ENCODE measurements around the gene TEX52. TPM values are rescaled to one million over a fixed set of nuclear protein-coding genes. Genes with fewer than 3 reads are reported as not detected.

The TEX52 gene
- total RNA-seq, 4 donors from 2014 or later, result not detected

DNA sequence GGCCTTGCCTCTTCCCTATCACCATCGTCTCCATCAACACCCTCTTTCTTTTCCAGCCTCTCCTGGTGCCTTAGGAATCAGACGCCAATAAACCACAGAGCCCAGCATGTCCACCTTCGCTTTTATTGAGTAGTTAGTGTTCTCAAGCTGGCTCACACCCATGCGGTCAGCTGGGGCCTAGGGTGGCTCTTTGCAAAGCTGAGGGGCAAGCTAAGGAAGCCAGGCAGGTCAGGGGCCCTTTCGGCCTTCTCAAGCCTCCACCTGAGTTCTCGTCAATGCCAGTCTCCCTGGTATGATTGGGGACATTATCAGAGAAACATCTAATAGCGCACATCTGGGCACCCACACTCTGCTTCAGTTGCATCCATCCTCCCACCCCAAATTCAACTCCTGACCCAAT is 737 bp upstream of the TEX52 start:
- DNase-seq, result no peak
- Histone ChIP-seq H3K36me3 (no peaks in the 10 kb centered on the region), H3K4me3 (replicated peaks in 1 of 3) (no peak overlapping the region), H3K4me1 (peaks cover 0 to 11% of the 10 kb centered on the region in 2 donors), H3K27me3 (no peaks in the 10 kb centered on the region), H3K27ac (no peak overlapping the region), H3K9me3 (no peaks in the 10 kb centered on the region)
- TF ChIP-seq POLR2A (IDR thresholded peaks at IDR 0.05) (no peak), CTCF (IDR thresholded peaks at IDR 0.05) (no peak)
- intact Hi-C loops (cut with DNase I), result no loop called here
- WGBS, 2 donors, result 91 to 93% methylated on average over 7 of the region's 7 CpGs

GRCh38 chr12:2856051-2856450 is 788 bp downstream of the TEX52 start:
- H3K4me3 ChIP-seq (replicated peaks in 1 of 3), result no peak overlapping the region
- intact Hi-C loops (cut with DNase I), result no loop called here

DNA sequence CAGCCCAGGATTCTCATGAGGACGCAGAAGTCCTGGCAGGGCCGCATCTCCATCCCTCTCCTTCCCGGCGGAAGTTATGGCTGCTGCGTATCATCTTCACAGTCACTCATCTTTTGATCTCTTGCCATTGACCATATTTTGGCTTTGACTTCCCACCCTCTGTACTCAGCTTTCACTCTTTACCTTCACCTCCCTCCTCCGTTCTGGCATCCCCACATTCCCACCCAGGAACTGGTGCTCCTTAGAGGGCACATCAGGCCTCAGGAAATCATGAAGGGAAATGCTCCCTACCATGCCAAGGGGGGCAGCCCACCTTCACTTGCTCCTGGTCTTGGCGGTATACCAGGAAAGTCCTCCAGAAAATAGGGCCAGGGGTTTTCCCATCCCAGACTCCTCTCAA is 1.3 kb downstream of the TEX52 start:
- no peak overlapping the region for H3K4me3 ChIP-seq (replicated peaks in 1 of 3)
- no peaks in the 10 kb centered on the region for H3K9me3 ChIP-seq
- peaks cover 0 to 11% of the 10 kb centered on the region in 2 donors for H3K4me1 ChIP-seq
- no peaks in the 10 kb centered on the region for H3K27me3 ChIP-seq
- no peak for TF ChIP-seq CTCF (IDR thresholded peaks at IDR 0.05)
- TF ChIP-seq POLR2A (IDR thresholded peaks at IDR 0.05), result no peak
- no peak overlapping the region for H3K27ac ChIP-seq
- DNase-seq, result no peak
- H3K36me3 ChIP-seq, result no peaks in the 10 kb centered on the region
- intact Hi-C loops (cut with DNase I), result no loop called here
- WGBS, 2 donors, result 88 to 94% methylated on average over 7 of the region's 7 CpGs

More at GRCh38 chr12:2856051-2856450, 788 bp downstream of the TEX52 start:
- Histone ChIP-seq H3K27me3 (no peaks in the 10 kb centered on the region), H3K9me3 (no peaks in the 10 kb centered on the region), H3K36me3 (no peaks in the 10 kb centered on the region), H3K27ac (no peak overlapping the region), H3K4me1 (peaks cover 0 to 11% of the 10 kb centered on the region in 2 donors)
- WGBS, 2 donors, result 96 to 97% methylated on average over 3 of the region's 3 CpGs
- TF ChIP-seq CTCF (IDR thresholded peaks at IDR 0.05), result no peak
- no peak for DNase-seq

DNA sequence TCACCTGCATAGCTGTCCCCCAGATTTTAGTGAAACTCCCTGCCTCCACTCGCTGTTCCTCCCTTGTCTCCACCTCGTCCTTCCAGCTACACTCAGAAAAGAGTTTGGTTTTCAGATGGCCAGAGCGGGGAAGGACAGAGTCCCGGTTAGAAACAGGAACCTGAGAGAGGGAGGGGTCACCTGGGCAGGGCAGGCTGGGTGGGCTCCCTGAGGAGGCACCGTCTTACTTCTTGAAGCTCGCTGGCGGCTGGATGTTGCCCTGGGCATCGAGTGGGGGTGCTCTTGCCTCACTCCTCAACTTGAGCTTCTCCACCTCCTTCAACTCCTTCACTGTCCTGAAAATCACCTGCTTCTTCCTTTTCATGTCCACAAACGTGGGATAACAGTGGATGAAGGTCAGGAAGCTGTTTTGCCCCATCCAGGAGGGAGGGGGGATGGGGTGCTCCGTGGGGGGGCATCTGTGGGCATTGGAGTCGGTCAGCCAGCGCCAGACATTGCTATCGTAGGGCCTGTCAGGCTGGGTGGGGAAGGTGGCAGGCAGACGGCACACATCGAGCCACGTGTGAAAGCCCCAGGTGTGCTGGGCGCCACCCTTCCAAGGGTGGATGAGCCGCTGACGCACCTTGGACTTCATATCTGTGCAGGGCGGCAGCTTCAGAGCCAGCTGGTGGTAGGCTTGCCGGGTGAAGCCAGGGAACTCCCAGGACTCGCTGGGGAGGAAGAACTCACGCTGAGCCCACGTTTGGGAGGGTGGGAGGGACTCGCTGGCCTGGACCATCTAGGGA is 2.0 kb downstream of the TEX52 start:
- 90 to 91% methylated on average over 18 to 25 of the region's 25 CpGs for WGBS, 2 donors
- no peaks in the 10 kb centered on the region for H3K27me3 ChIP-seq
- no peaks in the 10 kb centered on the region for H3K9me3 ChIP-seq
- peaks cover 4 to 15% of the 10 kb centered on the region in 2 donors for H3K4me1 ChIP-seq
- H3K27ac ChIP-seq, result no peak overlapping the region
- H3K4me3 ChIP-seq (replicated peaks in 1 of 3), result no peak overlapping the region
- intact Hi-C loops (cut with DNase I), result no loop called here
- DNase-seq, result no peak
- no peaks in the 10 kb centered on the region for H3K36me3 ChIP-seq
- TF ChIP-seq POLR2A (IDR thresholded peaks at IDR 0.05), result no peak
- TF ChIP-seq CTCF (IDR thresholded peaks at IDR 0.05), result no peak

DNA sequence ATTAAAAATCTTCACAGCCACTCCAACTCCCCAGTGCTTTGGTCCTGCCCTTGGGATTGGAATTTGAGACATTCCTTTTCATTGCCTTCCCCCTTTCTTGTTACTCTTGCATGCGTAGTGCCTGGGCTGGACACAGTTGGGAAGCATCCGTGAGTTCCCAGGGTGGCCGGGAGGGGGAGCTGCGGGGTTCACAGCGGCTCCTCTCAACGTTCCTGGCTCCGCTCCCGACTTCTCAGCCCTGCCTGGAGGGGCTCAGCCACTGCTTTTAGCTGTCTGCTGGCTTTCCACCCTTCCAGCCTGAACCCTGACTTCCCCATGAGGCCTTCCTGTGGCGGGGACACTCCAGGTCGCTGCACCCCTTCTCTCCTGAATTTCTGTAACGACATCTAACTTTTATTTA is 3.2 kb downstream of the TEX52 start:
- Histone ChIP-seq H3K27me3 (no peaks in the 10 kb centered on the region), H3K4me1 (peaks cover 12 to 26% of the 10 kb centered on the region in 2 donors), H3K9me3 (no peaks in the 10 kb centered on the region), H3K36me3 (no peaks in the 10 kb centered on the region), H3K27ac (no peak overlapping the region), H3K4me3 (replicated peaks in 1 of 3) (no peak overlapping the region)
- intact Hi-C loops (cut with DNase I), result no loop called here
- DNase-seq, result peak; percentile 90 to 92
- 13 to 14% methylated on average over 11 of the region's 11 CpGs for WGBS, 2 donors
- TF ChIP-seq CTCF (IDR thresholded peaks at IDR 0.05), result peak; percentile 64 to 89 (median 76)
- no peak for TF ChIP-seq POLR2A (IDR thresholded peaks at IDR 0.05)

Data from thyroid gland (tissue), 4 donors.